GM12891 (cell line): Measurements from ENCODE around the gene NSD1.

ENCODE experiments used
- PAX5 ChIP-seq: IDR thresholded peaks from 2 replicates; pipeline ENCODE4 v1.6.1; 2011; ENCODE audit warnings: low read length, moderate library complexity, mild to moderate bottlenecking; ENCODE audit not compliant: insufficient read depth, severe bottlenecking
- POLR2A ChIP-seq: IDR thresholded peaks from 2 replicates; pipeline ENCODE4 v1.6.1; 2011; ENCODE audit warnings: low read depth, low read length, control low read depth
- POLR2AphosphoS5 ChIP-seq: IDR thresholded peaks from 2 replicates; pipeline ENCODE4 v1.6.1; 2011; ENCODE audit warnings: low read depth, low read length, control low read depth
- POU2F2 ChIP-seq: IDR thresholded peaks from 2 replicates; pipeline ENCODE4 v1.6.1; 2011; ENCODE audit warnings: low read depth, mild to moderate bottlenecking, control low read depth, low read length, moderate library complexity
- SPI1 ChIP-seq: IDR thresholded peaks from 2 replicates; pipeline ENCODE4 v1.6.1; 2011; ENCODE audit warnings: low read depth, low read length, control low read depth
- TAF1 ChIP-seq: IDR thresholded peaks from 2 replicates; pipeline ENCODE4 v1.6.1; 2011; ENCODE audit warnings: low read depth, low read length, control low read depth

- TF ChIP-seq POLR2AphosphoS5 (no peak), SPI1 (no peak), POLR2A (no peak), TAF1 (no peak), POU2F2 (no peak), PAX5 (no peak)
Observed at GRCh38 chr5:177300951-177301350, 167.4 kb downstream of the NSD1 start.
